HEK293T (cell line): ENCODE data around the gene SSR1.
"Not testable (repeated sequence)": the region's sequence is repeated elsewhere in the genome, so short reads cannot be mapped to it uniquely, and the experiment has no call there.

Source experiments
- ARNT ChIP-seq: fragments of 450-650 bp; IDR thresholded peaks from 2 replicates; pipeline ENCODE4 v1.6.1; 2017; ENCODE audit warnings: mild to moderate bottlenecking
- BHLHE40 ChIP-seq: fragments of 450-650 bp; IDR thresholded peaks from 2 replicates; pipeline ENCODE4 v1.6.1; 2016; ENCODE audit warnings: mild to moderate bottlenecking, moderate library complexity, borderline replicate concordance
- ELF4 ChIP-seq: fragments of 450-650 bp; IDR thresholded peaks from 2 replicates; pipeline ENCODE4 v1.6.1; 2017; ENCODE audit warnings: antibody characterized with exemption
- FOXA1 ChIP-seq: fragments of 450-650 bp; IDR thresholded peaks from 2 replicates; pipeline ENCODE4 v1.6.1; 2016; ENCODE audit warnings: mild to moderate bottlenecking
- FOXK2 ChIP-seq: fragments of 450-650 bp; IDR thresholded peaks from 2 replicates; pipeline ENCODE4 v1.6.1; 2016; ENCODE audit warnings: mild to moderate bottlenecking
- PKNOX1 ChIP-seq: fragments of 450-650 bp; IDR thresholded peaks from 2 replicates; pipeline ENCODE4 v1.6.1; 2016
- TARDBP ChIP-seq: fragments of 450-650 bp; IDR thresholded peaks from 2 replicates; pipeline ENCODE4 v1.6.1; 2016
- ZNF384 ChIP-seq: fragments of 450-650 bp; IDR thresholded peaks from 2 replicates; pipeline ENCODE4 v1.6.1; 2016

GRCh38 chr6:7319406-7319805, 6.4 kb upstream of the SSR1 start:
- not testable (repeated sequence) for TF ChIP-seq PKNOX1, ELF4, TARDBP, ARNT, ZNF384, FOXA1, BHLHE40, FOXK2
